ENCODE measurements around the gene BPHL.

BPHL gene

Small RNA genes within 50 kb of the gene (small RNA-seq; reads per million reads assigned to genes)
- gene RNA5SP201: 0 reads per million in 2 experiments
